Tibial artery (tissue), 4 donors: Measurements from ENCODE around the gene SLC44A3.

Experiments
- DNase-seq, 2 donors: peaks; one replicate each; pipeline ENCODE4 v3.0.0-alpha.2; 2019
- H3K27ac ChIP-seq, 2 donors: fragments of 200-600 bp; sonication (generic) in 1 of 2; 1 replicate in 1 of 2; 2 replicates in 1 of 2; pipeline ENCODE4 v1.5.1; 2018 to 2019; ENCODE audit warnings: mild to moderate bottlenecking in 1 of 2
- H3K27me3 ChIP-seq, 2 donors: fragments of 200-600 bp; sonication (generic) in 1 of 2; one replicate each; pipeline versions ENCODE4 v1.5.1 to v1.6.0; 2016 to 2019
- H3K36me3 ChIP-seq, 3 donors: fragments of 200-600 bp; sonication (generic) in 2 of 3; one replicate each; pipeline ENCODE4 v1.5.1; 2016 to 2019; ENCODE audit warnings: mild to moderate bottlenecking in 2 of 3
- H3K4me1 ChIP-seq, 4 donors: fragments of 200-600 bp; sonication (generic) in 2 of 4; 1 replicate in 3 of 4; 2 replicates in 1 of 4; pipeline ENCODE4 v1.5.1; 2016 to 2019
- H3K4me3 ChIP-seq, 2 donors: fragments of 200-600 bp; sonication (generic) in 1 of 2; 1 replicate in 1 of 2; 2 replicates in 1 of 2; pipeline ENCODE4 v1.5.1; 2018 to 2019; ENCODE audit warnings: mild to moderate bottlenecking in 2 of 2
- H3K9me3 ChIP-seq, 3 donors: fragments of 200-600 bp; sonication (generic) in 1 of 3; one replicate each; pipeline ENCODE4 v1.5.1; 2016 to 2019
- CTCF ChIP-seq, 2 experiments: fragments of 200-600 bp in 1 of 2; fragments of 450-650 bp in 1 of 2; IDR thresholded peaks; one replicate each; pipeline ENCODE4 v1.5.1; 2017 to 2019; ENCODE audit warnings: antibody characterized with exemption in 2 of 2, mild to moderate bottlenecking in 1 of 2, moderate library complexity in 1 of 2
- intact Hi-C: fragments of 100-400 bp; cut with DNase I; formaldehyde crosslinking; loops from one replicate; pipeline ENCODE4 v1.15.0; 2023; ENCODE audit warnings: low total_unique reads

SLC44A3 gene

GRCh38 chr1:94843846-94844245 lies 23.7 kb downstream of the SLC44A3 start:
- no peak overlapping the region for H3K4me3 ChIP-seq
- intact Hi-C loops, result no loop called here
- H3K36me3 ChIP-seq, result peaks cover 0 to 11% (median 0%) of the 10 kb centered on the region in 3 donors
- no peaks in the 10 kb centered on the region for H3K27me3 ChIP-seq
- no peak for TF ChIP-seq CTCF (IDR thresholded peaks at IDR 0.05)
- H3K4me1 ChIP-seq, result no peaks in the 10 kb centered on the region
- no peak overlapping the region for H3K27ac ChIP-seq
- DNase-seq, result no peak
- no peaks in the 10 kb centered on the region for H3K9me3 ChIP-seq

GRCh38 chr1:94846308-94846707 lies 26.2 kb downstream of the SLC44A3 start:
- no peaks in the 10 kb centered on the region for H3K9me3 ChIP-seq
- H3K4me3 ChIP-seq, result no peak overlapping the region
- peaks cover 0 to 11% (median 0%) of the 10 kb centered on the region in 3 donors for H3K36me3 ChIP-seq
- no peak for TF ChIP-seq CTCF (IDR thresholded peaks at IDR 0.05)
- H3K27me3 ChIP-seq, result no peaks in the 10 kb centered on the region
- peaks cover 0 to 10% (median 4%) of the 10 kb centered on the region in 4 donors for H3K4me1 ChIP-seq
- H3K27ac ChIP-seq, result no peak overlapping the region
- intact Hi-C loops, result no loop called here
- DNase-seq, result no peak

GRCh38 chr1:94851571-94851970 lies 31.4 kb downstream of the SLC44A3 start:
- DNase-seq, result peak; percentile 49 to 80
- TF ChIP-seq CTCF (IDR thresholded peaks at IDR 0.05), result no peak
- Histone ChIP-seq H3K27ac (peak overlapping the region; percentile 30 to 57), H3K4me1 (peaks cover 0 to 31% (median 18%) of the 10 kb centered on the region in 4 donors), H3K27me3 (no peaks in the 10 kb centered on the region), H3K36me3 (peaks cover 0 to 4% (median 0%) of the 10 kb centered on the region in 3 donors), H3K9me3 (no peaks in the 10 kb centered on the region), H3K4me3 (no peak overlapping the region)
- intact Hi-C loops, result no loop called here

DNA sequence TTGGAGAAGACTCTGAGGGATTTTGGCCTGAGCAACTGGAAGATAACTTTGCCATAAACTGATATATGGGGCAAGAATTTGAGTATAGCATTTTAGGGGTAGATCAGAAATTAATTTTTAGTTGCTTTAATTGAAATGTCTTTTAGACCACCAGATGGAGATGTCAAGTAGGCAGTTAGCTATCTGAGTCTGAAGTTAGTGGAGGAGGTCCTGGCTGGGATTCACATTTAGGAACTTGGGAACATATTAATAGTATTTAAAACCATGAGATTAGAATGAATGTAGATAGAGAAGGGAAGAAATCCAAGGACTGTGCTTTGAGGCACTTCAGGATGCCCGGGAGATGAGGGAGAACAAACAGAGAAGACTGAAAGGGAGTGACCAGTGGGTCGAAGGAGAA lies 32.6 kb downstream of the SLC44A3 start:
- H3K27ac ChIP-seq, result peak overlapping the region; percentile 1 to 21

GRCh38 chr1:94854458-94855306 lies 34.5 kb downstream of the SLC44A3 start:
- TF ChIP-seq CTCF (IDR thresholded peaks at IDR 0.05), result peak; percentile 92 to 97
- DNase-seq, result peak; percentile 92
- Histone ChIP-seq H3K4me3 (peak overlapping the region; percentile 46 to 50), H3K36me3 (no peaks in the 10 kb centered on the region), H3K9me3 (no peaks in the 10 kb centered on the region), H3K27ac (peak overlapping the region; percentile 68 to 79), H3K27me3 (no peaks in the 10 kb centered on the region), H3K4me1 (peaks cover 0 to 31% (median 18%) of the 10 kb centered on the region in 4 donors)
- intact Hi-C loops, result loop anchor here (2.0 kb wide), 1 partner anchor 188 kb away; no protein-coding TSS in a partner anchor

More for the DNA sequence above, 32.6 kb downstream of the SLC44A3 start:
- no peak for DNase-seq
- Histone ChIP-seq H3K4me3 (no peak overlapping the region), H3K9me3 (no peaks in the 10 kb centered on the region), H3K4me1 (peaks cover 0 to 31% (median 18%) of the 10 kb centered on the region in 4 donors), H3K27me3 (no peaks in the 10 kb centered on the region), H3K36me3 (no peaks in the 10 kb centered on the region)
- intact Hi-C loops, result no loop called here
- peak; percentile 12 to 17 for TF ChIP-seq CTCF (IDR thresholded peaks at IDR 0.05)
